Measurements from ENCODE around the gene OGFOD3.
"Not testable (repeated sequence)": the region's sequence is repeated elsewhere in the genome, so short reads cannot be mapped to it uniquely, and the experiment has no call there.

Gene OGFOD3

GRCh38 chr17:82434216-82434565 lies 15.8 kb upstream of the OGFOD3 start:
- DNase-seq (ENCODE audit: low read depth in 3 of 3, low spot score in 1 of 3) = no peak

GRCh38 chr17:82433560-82434215 lies 15.3 kb upstream of the OGFOD3 start:
- DNase-seq (ENCODE audit: low read depth in 3 of 3, low spot score in 1 of 3) = no peak

GRCh38 chr17:82432017-82432416 lies 13.6 kb upstream of the OGFOD3 start:
- no peak for DNase-seq (ENCODE audit: low read depth in 3 of 3, low spot score in 1 of 3)

GRCh38 chr17:82429824-82430223 lies 11.4 kb upstream of the OGFOD3 start:
- no peak for DNase-seq (ENCODE audit: low read depth in 3 of 3, low spot score in 1 of 3)

GRCh38 chr17:82428546-82428945 lies 10.2 kb upstream of the OGFOD3 start:
- no peak for DNase-seq (ENCODE audit: low read depth in 3 of 3, low spot score in 1 of 3)

- no peak for DNase-seq (ENCODE audit: low read depth in 3 of 3, low spot score in 1 of 3)
These were observed 6.4 kb upstream of the OGFOD3 start for GRCh38 chr17:82424863-82425159.

- DNase-seq (ENCODE audit: low read depth in 3 of 3, low spot score in 1 of 3) = peak in 1 of 3 donors; percentile 48
These were observed 5.8 kb upstream of the OGFOD3 start for GRCh38 chr17:82424001-82424862.

GRCh38 chr17:82419540-82419939 lies 1.2 kb upstream of the OGFOD3 start:
- DNase-seq (ENCODE audit: low read depth in 3 of 3, low spot score in 1 of 3) = no peak

- DNase-seq (ENCODE audit: low read depth in 3 of 3, low spot score in 1 of 3) = no peak
These were observed 1.6 kb downstream of the OGFOD3 start for GRCh38 chr17:82416771-82417170.

GRCh38 chr17:82416264-82416663 lies 2.1 kb downstream of the OGFOD3 start:
- no peak for DNase-seq (ENCODE audit: low read depth in 3 of 3, low spot score in 1 of 3)

GRCh38 chr17:82415786-82416185 lies 2.6 kb downstream of the OGFOD3 start:
- no peak for DNase-seq (ENCODE audit: low read depth in 3 of 3, low spot score in 1 of 3)

GRCh38 chr17:82415336-82415735 lies 3.0 kb downstream of the OGFOD3 start:
- no peak for DNase-seq (ENCODE audit: low read depth in 3 of 3, low spot score in 1 of 3)

GRCh38 chr17:82414548-82415281 lies 3.7 kb downstream of the OGFOD3 start:
- peak; percentile 33 to 57 (median 45) for DNase-seq (ENCODE audit: low read depth in 3 of 3, low spot score in 1 of 3)

- no peak for DNase-seq (ENCODE audit: low read depth in 3 of 3, low spot score in 1 of 3)
These were observed 5.6 kb downstream of the OGFOD3 start for GRCh38 chr17:82412535-82413520.

GRCh38 chr17:82412081-82412480 lies 6.3 kb downstream of the OGFOD3 start:
- DNase-seq (ENCODE audit: low read depth in 3 of 3, low spot score in 1 of 3) = not testable (repeated sequence)

GRCh38 chr17:82411396-82412053 lies 6.9 kb downstream of the OGFOD3 start:
- DNase-seq (ENCODE audit: low read depth in 3 of 3, low spot score in 1 of 3) = no peak

- no peak for DNase-seq (ENCODE audit: low read depth in 3 of 3, low spot score in 1 of 3)
These were observed 8.2 kb downstream of the OGFOD3 start for GRCh38 chr17:82410014-82410716.

- no peak for DNase-seq (ENCODE audit: low read depth in 3 of 3, low spot score in 1 of 3)
These were observed 9.5 kb downstream of the OGFOD3 start for GRCh38 chr17:82408938-82409318.

- no peak for DNase-seq (ENCODE audit: low read depth in 3 of 3, low spot score in 1 of 3)
These were observed 10.0 kb downstream of the OGFOD3 start for GRCh38 chr17:82408288-82408937.

Data from stimulated activated CD4-positive, alpha-beta T cell treated with anti-CD3 and anti-CD28 coated beads, TNF-alpha, amount 100 ng/mL, for 1 hour (primary cell).